HCT116 (cell line): Measurements from ENCODE around the gene MEF2D. TPM values are rescaled to one million over a fixed set of nuclear protein-coding genes. Genes with fewer than 3 reads are reported as not detected.

Experiments used
- ATAC-seq: fragments of 200-7000 bp; cut with Tn5 transposase; 2 replicates; pipeline ENCODE4 v1.9.1; 2020; ENCODE audit warnings: mild to moderate bottlenecking, moderate library complexity
- BruUV-seq: library from RNA; stranded (reverse); fragments of 400-500 nt; replicated peaks from 2 replicates; lab custom pipeline; 2021; lab: Mats Ljungman, UMichigan
- CTCF ChIA-PET: fragments of 300-600 bp; sonication (Branson Sonifier 250); formaldehyde crosslinking; loops from one replicate; lab custom pipeline; 2021; ENCODE audit warnings: antibody characterized with exemption; lab: Charles Lee
- POLR2A ChIA-PET: fragments of 300-600, 350-600 bp; sonication (Branson Sonifier 250); formaldehyde crosslinking; loops from one replicate; lab custom pipeline; 2021; ENCODE audit warnings: antibody characterized with exemption; lab: Charles Lee
- RAD21 ChIA-PET, 2 experiments: fragments of 300-600 bp; sonication (Branson Sonifier 250); formaldehyde crosslinking; loops; one replicate each; lab custom pipeline; 2023; ENCODE audit warnings: low total read pairs in 2 of 2; ENCODE audit not compliant: uncharacterized antibody in 2 of 2, unreplicated experiment in 2 of 2, low non-redundant PET in 1 of 2; lab: Charles Lee
- DNase-seq: peaks from one replicate; pipeline ENCODE4 v3.0.0-alpha.2; 2010; ENCODE audit warnings: low read depth, low spot score
- H2AFZ ChIP-seq: fragments of 200-600 bp; shearing (Covaris generic), sonication (generic); 2 replicates; pipeline ENCODE4 v1.6.1; 2017; ENCODE audit warnings: low read depth, mixed run types, mixed read lengths, antibody characterized with exemption, low read length; ENCODE audit not compliant: poor library complexity, severe bottlenecking
- H3K27ac ChIP-seq: 2 replicates; pipeline ENCODE4 v1.5.1; 2012; ENCODE audit warnings: low read depth, low read length
- H3K27me3 ChIP-seq: fragments of 200-600 bp; sonication (generic); 2 replicates; pipeline ENCODE4 v1.6.1; 2016; ENCODE audit warnings: mixed run types, low read length, mixed read lengths; ENCODE audit not compliant: insufficient read depth
- H3K36me3 ChIP-seq, 2 experiments: fragments of 200-500 bp in 1 of 2; fragments of 200-600 bp in 1 of 2; sonication (Bioruptor generic) in 1 of 2; sonication (generic) in 1 of 2; 2 replicates each; pipeline versions ENCODE4 v1.5.1 to v1.6.1; 2014 to 2016; ENCODE audit warnings: low read length in 2 of 2, inconsistent platforms in 1 of 2, mixed read lengths in 1 of 2, mixed run types in 1 of 2; ENCODE audit not compliant: insufficient read depth in 2 of 2, control insufficient read depth in 1 of 2
- H3K4me1 ChIP-seq, 2 experiments: fragments of 200-600 bp in 1 of 2; sonication (generic) in 1 of 2; 2 replicates each; pipeline versions ENCODE4 v1.5.1 to v1.6.1; 2012 to 2017; ENCODE audit warnings: low read length in 2 of 2, inconsistent platforms in 1 of 2, mild to moderate bottlenecking in 1 of 2, mixed read lengths in 1 of 2, mixed run types in 1 of 2, moderate library complexity in 1 of 2; ENCODE audit not compliant: insufficient read depth in 2 of 2, control insufficient read depth in 1 of 2
- H3K4me2 ChIP-seq: fragments of 200-600 bp; sonication (generic); 2 replicates; pipeline ENCODE4 v1.6.1; 2017; ENCODE audit warnings: mixed run types, low read length, mixed read lengths
- H3K4me3 ChIP-seq, 2 experiments: fragments of 200-600 bp in 1 of 2; sonication (generic) in 1 of 2; replicated peaks in 1 of 2; 2 replicates each; pipeline ENCODE4 v1.5.1; 2011 to 2016; ENCODE audit warnings: low read length in 2 of 2, control low read depth in 1 of 2, low read depth in 1 of 2, mild to moderate bottlenecking in 1 of 2, mixed read lengths in 1 of 2, mixed run types in 1 of 2
- H3K79me2 ChIP-seq: fragments of 200-600 bp; sonication (generic); 2 replicates; pipeline ENCODE4 v1.6.1; 2017; ENCODE audit warnings: mild to moderate bottlenecking, mixed run types, low read length, moderate library complexity, mixed read lengths; ENCODE audit not compliant: insufficient read depth
- H3K9ac ChIP-seq: fragments of 200-600 bp; sonication (generic); 2 replicates; pipeline ENCODE4 v1.6.1; 2016; ENCODE audit warnings: low read length, mixed read lengths
- H3K9me2 ChIP-seq: fragments of 200-600 bp; sonication (generic), shearing (Covaris generic); 2 replicates; pipeline ENCODE4 v1.6.1; 2017; ENCODE audit warnings: mixed run types, mild to moderate bottlenecking, moderate library complexity; ENCODE audit not compliant: insufficient read depth
- H3K9me3 ChIP-seq, 2 experiments: fragments of 200-500 bp in 1 of 2; fragments of 200-600 bp in 1 of 2; sonication (Bioruptor generic) in 1 of 2; sonication (generic) in 1 of 2; 2 replicates each; pipeline ENCODE4 v1.6.1; 2014 to 2017; ENCODE audit warnings: low read length in 2 of 2, mixed read lengths in 2 of 2, inconsistent platforms in 1 of 2, low read depth in 1 of 2, mild to moderate bottlenecking in 1 of 2, mixed run types in 1 of 2, moderate library complexity in 1 of 2; ENCODE audit not compliant: control insufficient read depth in 1 of 2, insufficient read depth in 1 of 2
- H4K20me1 ChIP-seq: fragments of 200-600 bp; sonication (generic), shearing (Covaris generic); 2 replicates; pipeline ENCODE4 v1.6.1; 2017; ENCODE audit warnings: mixed run types, mild to moderate bottlenecking, moderate library complexity; ENCODE audit not compliant: insufficient read depth
- ATF3 ChIP-seq: IDR thresholded peaks from 2 replicates; pipeline ENCODE4 v1.6.1; 2012
- CBX3 ChIP-seq: IDR thresholded peaks from 2 replicates; pipeline ENCODE4 v1.6.1; 2012; ENCODE audit warnings: low read depth
- CEBPB ChIP-seq: IDR thresholded peaks from 2 replicates; pipeline ENCODE4 v1.6.1; 2012; ENCODE audit warnings: low read depth
- EGR1 ChIP-seq: IDR thresholded peaks from 2 replicates; pipeline ENCODE4 v1.6.1; 2012; ENCODE audit warnings: low read depth
- EZH2 ChIP-seq: fragments of 200-600 bp; sonication (generic); IDR thresholded peaks from 2 replicates; pipeline ENCODE4 v1.6.1; 2017; ENCODE audit warnings: antibody characterized with exemption, mixed run types
- FOSL1 ChIP-seq: IDR thresholded peaks from 2 replicates; pipeline ENCODE4 v1.6.1; 2012; ENCODE audit warnings: low read depth
- JUND ChIP-seq: IDR thresholded peaks from 2 replicates; pipeline ENCODE4 v1.6.1; 2012
- MAX ChIP-seq: IDR thresholded peaks from 2 replicates; pipeline ENCODE4 v1.6.1; 2012
- POLR2A ChIP-seq: IDR thresholded peaks from 2 replicates; pipeline ENCODE4 v1.7.0; 2011; ENCODE audit warnings: borderline replicate concordance; ENCODE audit not compliant: insufficient read depth, insufficient read length; ENCODE audit errors: extremely low read depth
- POLR2AphosphoS5 ChIP-seq: IDR thresholded peaks from 2 replicates; pipeline ENCODE4 v1.6.1; 2011; ENCODE audit warnings: mild to moderate bottlenecking, low read depth, low read length, moderate library complexity
- RAD21 ChIP-seq: IDR thresholded peaks from 2 replicates; pipeline ENCODE4 v1.6.1; 2012; ENCODE audit warnings: low read depth, mild to moderate bottlenecking
- REST ChIP-seq: IDR thresholded peaks from 2 replicates; pipeline ENCODE4 v1.6.1; 2012; ENCODE audit warnings: low read depth
- SIN3A ChIP-seq: IDR thresholded peaks from 2 replicates; pipeline ENCODE4 v1.6.1; 2012; ENCODE audit warnings: low read depth
- SP1 ChIP-seq: IDR thresholded peaks from 2 replicates; pipeline ENCODE4 v1.6.1; 2012; ENCODE audit warnings: low read depth
- SRF ChIP-seq: IDR thresholded peaks from 2 replicates; pipeline ENCODE4 v1.6.1; 2012; ENCODE audit warnings: low read depth
- YY1 ChIP-seq: IDR thresholded peaks from 2 replicates; pipeline ENCODE4 v1.6.1; 2011; ENCODE audit warnings: low read length, low read depth, moderate library complexity, mild to moderate bottlenecking; ENCODE audit not compliant: insufficient replicate concordance; ENCODE audit errors: extremely low read depth
- ZBTB33 ChIP-seq: IDR thresholded peaks from 2 replicates; pipeline ENCODE4 v1.6.1; 2011; ENCODE audit warnings: mild to moderate bottlenecking, low read length, moderate library complexity; ENCODE audit not compliant: insufficient replicate concordance; ENCODE audit errors: extremely low read depth
- ZFX ChIP-seq: fragments of 450-650 bp; IDR thresholded peaks from 2 replicates; pipeline ENCODE4 v1.6.1; 2017
- ZNF274 ChIP-seq: fragments of 200-500 bp; sonication (Bioruptor generic); IDR thresholded peaks from 2 replicates; pipeline ENCODE4 v1.6.1; 2014; ENCODE audit warnings: mild to moderate bottlenecking, low read depth, low read length, inconsistent platforms
- intact Hi-C: fragments of 100-400 bp; cut with micrococcal nuclease; formaldehyde crosslinking; loops from 2 replicates; pipeline ENCODE4 v1.10.0; 2022
- total RNA-seq: library from RNA; stranded (reverse); gene quantifications from one replicate; pipeline ENCODE4 v1.2.1, GENCODE V29; 2021; ENCODE audit not compliant: unreplicated experiment

MEF2D gene
- total RNA-seq, 1 experiment from 2014 or later = 44.2 TPM

GRCh38 chr1:156530006-156530405, 29.4 kb upstream of the MEF2D start (continued):
- TF ChIP-seq ZBTB33 (no peak), ZNF274 (no peak)

- POLR2A ChIA-PET = no interaction called here
- Histone ChIP-seq H3K9ac (no peak overlapping the region), H3K9me2 (no peaks in the 10 kb centered on the region), H3K4me3 (no peak overlapping the region), H3K79me2 (no peaks in the 10 kb centered on the region), H2AFZ (no peak overlapping the region), H3K9me3 (no peaks in the 10 kb centered on the region), H4K20me1 (no peaks in the 10 kb centered on the region), H3K4me2 (no peak overlapping the region), H3K27ac (no peak overlapping the region), H3K36me3 (peaks cover 23 to 47% of the 10 kb centered on the region in 2 experiments; a peak in 3 of 4 replicates), H3K4me1 (no peaks in the 10 kb centered on the region; a peak in 1 of 4 replicates), H3K27me3 (no peaks in the 10 kb centered on the region)
- BruUV-seq = no TSS peak
- ATAC-seq = no peak
- intact Hi-C loops = no loop called here
- CTCF ChIA-PET = no interaction called here
- RAD21 ChIA-PET = no interaction called here
- TF ChIP-seq CEBPB = no peak
- TF ChIP-seq MAX = no peak
- TF ChIP-seq EZH2 = no peak
- TF ChIP-seq POLR2A = no peak
- TF ChIP-seq RAD21 = no peak
- no peak for TF ChIP-seq SIN3A
- TF ChIP-seq ATF3 = no peak
- TF ChIP-seq ZFX = no peak
- TF ChIP-seq CBX3 = no peak
- no peak for TF ChIP-seq ZNF274
- no peak for TF ChIP-seq JUND
- TF ChIP-seq SP1 = no peak
- no peak for TF ChIP-seq SRF
- no peak for TF ChIP-seq EGR1
- no peak for TF ChIP-seq REST
- no peak for TF ChIP-seq ZBTB33
- TF ChIP-seq POLR2AphosphoS5 = no peak
- TF ChIP-seq YY1 = no peak
- TF ChIP-seq FOSL1 = no peak
- DNase-seq = no peak
Observed at GRCh38 chr1:156528875-156529425, 28.4 kb upstream of the MEF2D start.
